Measurements from ENCODE around the gene TEAD4.

- no peak for TF ChIP-seq ERG (CRISPR knock-in tag; IDR thresholded peaks at IDR 0.05)
- no peak for TF ChIP-seq MLX (CRISPR knock-in tag; IDR thresholded peaks at IDR 0.05)
- no peak; the same call in 1 of the 2 replicates for TF ChIP-seq SP1 (CRISPR knock-in tag; conservative IDR thresholded peaks at IDR 0.05)
- TF ChIP-seq GABPB1 (CRISPR knock-in tag; IDR thresholded peaks at IDR 0.05) = no peak
- TF ChIP-seq, protein P1, sequence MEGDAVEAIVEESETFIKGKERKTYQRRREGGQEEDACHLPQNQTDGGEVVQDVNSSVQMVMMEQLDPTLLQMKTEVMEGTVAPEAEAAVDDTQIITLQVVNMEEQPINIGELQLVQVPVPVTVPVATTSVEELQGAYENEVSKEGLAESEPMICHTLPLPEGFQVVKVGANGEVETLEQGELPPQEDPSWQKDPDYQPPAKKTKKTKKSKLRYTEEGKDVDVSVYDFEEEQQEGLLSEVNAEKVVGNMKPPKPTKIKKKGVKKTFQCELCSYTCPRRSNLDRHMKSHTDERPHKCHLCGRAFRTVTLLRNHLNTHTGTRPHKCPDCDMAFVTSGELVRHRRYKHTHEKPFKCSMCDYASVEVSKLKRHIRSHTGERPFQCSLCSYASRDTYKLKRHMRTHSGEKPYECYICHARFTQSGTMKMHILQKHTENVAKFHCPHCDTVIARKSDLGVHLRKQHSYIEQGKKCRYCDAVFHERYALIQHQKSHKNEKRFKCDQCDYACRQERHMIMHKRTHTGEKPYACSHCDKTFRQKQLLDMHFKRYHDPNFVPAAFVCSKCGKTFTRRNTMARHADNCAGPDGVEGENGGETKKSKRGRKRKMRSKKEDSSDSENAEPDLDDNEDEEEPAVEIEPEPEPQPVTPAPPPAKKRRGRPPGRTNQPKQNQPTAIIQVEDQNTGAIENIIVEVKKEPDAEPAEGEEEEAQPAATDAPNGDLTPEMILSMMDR (IDR thresholded peaks at IDR 0.05) = peak; percentile 87
- no peak for TF ChIP-seq CBFB (CRISPR knock-in tag; IDR thresholded peaks at IDR 0.05; ENCODE audit: low read depth)
- TF ChIP-seq, protein P2, sequence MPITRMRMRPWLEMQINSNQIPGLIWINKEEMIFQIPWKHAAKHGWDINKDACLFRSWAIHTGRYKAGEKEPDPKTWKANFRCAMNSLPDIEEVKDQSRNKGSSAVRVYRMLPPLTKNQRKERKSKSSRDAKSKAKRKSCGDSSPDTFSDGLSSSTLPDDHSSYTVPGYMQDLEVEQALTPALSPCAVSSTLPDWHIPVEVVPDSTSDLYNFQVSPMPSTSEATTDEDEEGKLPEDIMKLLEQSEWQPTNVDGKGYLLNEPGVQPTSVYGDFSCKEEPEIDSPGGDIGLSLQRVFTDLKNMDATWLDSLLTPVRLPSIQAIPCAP (CRISPR knock-in tag; IDR thresholded peaks at IDR 0.05) = no peak
- no peak for TF ChIP-seq AFF4 (CRISPR knock-in tag; IDR thresholded peaks at IDR 0.05; ENCODE audit: borderline replicate concordance)
- TF ChIP-seq, protein P3, sequence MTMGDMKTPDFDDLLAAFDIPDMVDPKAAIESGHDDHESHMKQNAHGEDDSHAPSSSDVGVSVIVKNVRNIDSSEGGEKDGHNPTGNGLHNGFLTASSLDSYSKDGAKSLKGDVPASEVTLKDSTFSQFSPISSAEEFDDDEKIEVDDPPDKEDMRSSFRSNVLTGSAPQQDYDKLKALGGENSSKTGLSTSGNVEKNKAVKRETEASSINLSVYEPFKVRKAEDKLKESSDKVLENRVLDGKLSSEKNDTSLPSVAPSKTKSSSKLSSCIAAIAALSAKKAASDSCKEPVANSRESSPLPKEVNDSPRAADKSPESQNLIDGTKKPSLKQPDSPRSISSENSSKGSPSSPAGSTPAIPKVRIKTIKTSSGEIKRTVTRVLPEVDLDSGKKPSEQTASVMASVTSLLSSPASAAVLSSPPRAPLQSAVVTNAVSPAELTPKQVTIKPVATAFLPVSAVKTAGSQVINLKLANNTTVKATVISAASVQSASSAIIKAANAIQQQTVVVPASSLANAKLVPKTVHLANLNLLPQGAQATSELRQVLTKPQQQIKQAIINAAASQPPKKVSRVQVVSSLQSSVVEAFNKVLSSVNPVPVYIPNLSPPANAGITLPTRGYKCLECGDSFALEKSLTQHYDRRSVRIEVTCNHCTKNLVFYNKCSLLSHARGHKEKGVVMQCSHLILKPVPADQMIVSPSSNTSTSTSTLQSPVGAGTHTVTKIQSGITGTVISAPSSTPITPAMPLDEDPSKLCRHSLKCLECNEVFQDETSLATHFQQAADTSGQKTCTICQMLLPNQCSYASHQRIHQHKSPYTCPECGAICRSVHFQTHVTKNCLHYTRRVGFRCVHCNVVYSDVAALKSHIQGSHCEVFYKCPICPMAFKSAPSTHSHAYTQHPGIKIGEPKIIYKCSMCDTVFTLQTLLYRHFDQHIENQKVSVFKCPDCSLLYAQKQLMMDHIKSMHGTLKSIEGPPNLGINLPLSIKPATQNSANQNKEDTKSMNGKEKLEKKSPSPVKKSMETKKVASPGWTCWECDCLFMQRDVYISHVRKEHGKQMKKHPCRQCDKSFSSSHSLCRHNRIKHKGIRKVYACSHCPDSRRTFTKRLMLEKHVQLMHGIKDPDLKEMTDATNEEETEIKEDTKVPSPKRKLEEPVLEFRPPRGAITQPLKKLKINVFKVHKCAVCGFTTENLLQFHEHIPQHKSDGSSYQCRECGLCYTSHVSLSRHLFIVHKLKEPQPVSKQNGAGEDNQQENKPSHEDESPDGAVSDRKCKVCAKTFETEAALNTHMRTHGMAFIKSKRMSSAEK (CRISPR knock-in tag; IDR thresholded peaks at IDR 0.05; ENCODE audit: borderline replicate concordance) = no peak
- no peak for TF ChIP-seq MYBL2 (CRISPR knock-in tag; IDR thresholded peaks at IDR 0.05)
- TF ChIP-seq ZBTB43 (CRISPR knock-in tag; IDR thresholded peaks at IDR 0.05) = no peak
Measured at GRCh38 chr12:2944401-2945047, 14.7 kb upstream of the TEAD4 start.

Data from WTC11 (cell line).